ENCODE results near the gene ERC1. TPM values are rescaled to one million over a fixed set of nuclear protein-coding genes. Genes with fewer than 3 reads are reported as not detected.

The ERC1 gene
- total RNA-seq, 5 donors from 2014 or later (not counting 1 experiment from before 2014, with no cell fraction given), result 41.8 to 68.0 (median 46.5) TPM

DNA sequence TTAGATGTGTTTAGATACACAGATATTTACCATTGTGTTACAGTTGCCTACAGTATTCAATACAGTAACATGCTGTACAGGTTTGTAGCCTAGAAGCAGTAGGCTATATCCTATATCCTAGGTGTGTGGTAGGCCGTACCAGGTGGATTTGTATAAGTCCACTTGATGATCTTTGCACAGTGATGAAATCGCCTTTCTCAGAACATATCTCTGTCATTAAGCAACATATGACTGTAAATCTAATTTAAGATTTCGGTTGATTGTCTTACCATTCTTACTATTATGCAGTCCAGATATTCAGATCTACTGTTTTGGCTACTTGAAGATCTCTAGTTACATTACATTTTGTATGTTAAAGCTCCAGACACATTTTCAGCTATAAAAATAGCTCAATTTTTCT, 39.8 kb downstream of the ERC1 start:
- Mint-ChIP-seq H3K9me3 (no peaks in the 10 kb centered on the region), H3K36me3 (peaks cover 47% of the 10 kb centered on the region), H3K4me3 (no peak overlapping the region), H3K4me1 (peaks cover 6 to 9% (median 9%) of the 10 kb centered on the region in 3 donors), H3K27me3 (no peaks in the 10 kb centered on the region), H3K27ac (no peak overlapping the region)
- no peaks in the 10 kb centered on the region for H3K27me3 ChIP-seq (replicated peaks in 1 of 2; ENCODE audit: control insufficient read depth in 2 of 2, extremely low read depth in 1 of 2, insufficient read depth in 2 of 2, low read length in 1 of 2)
- ChIA-PET CTCF (interaction anchor here in 1 of 2 donors (0.6 kb wide), 1 partner anchor 30 kb away, joined by 3 read pairs; no protein-coding TSS in a partner anchor), POLR2A (no interaction called here)
- no peak overlapping the region for H3K27ac ChIP-seq (ENCODE audit: low read length)
- H3K9me3 ChIP-seq, result no peaks in the 10 kb centered on the region
- H3K4me1 ChIP-seq (ENCODE audit: control insufficient read depth in 1 of 2, extremely low read depth in 1 of 2, insufficient read depth in 2 of 2, low read length in 2 of 2), result no peaks in the 10 kb centered on the region
- peaks cover 0 to 21% of the 10 kb centered on the region in 2 donors for H3K36me3 ChIP-seq (ENCODE audit: control insufficient read depth in 2 of 2, extremely low read depth in 1 of 2, insufficient read depth in 1 of 2, low read length in 1 of 2)
- ATAC-seq (replicated peaks in 1 of 4) (no peak), DNase-seq (no peak)
- H3K4me3 ChIP-seq (ENCODE audit: control insufficient read depth in 1 of 2, extremely low read depth in 1 of 2, low read length in 1 of 2), result no peak overlapping the region
- no CpG with 5 or more reads among the region's 3 CpGs for WGBS (ENCODE audit: insufficient coverage)

- no peaks in the 10 kb centered on the region for H3K4me1 ChIP-seq (ENCODE audit: control insufficient read depth in 1 of 2, extremely low read depth in 1 of 2, insufficient read depth in 2 of 2, low read length in 2 of 2)
- Mint-ChIP-seq H3K4me3 (no peak overlapping the region), H3K36me3 (peaks cover 35% of the 10 kb centered on the region), H3K9me3 (no peaks in the 10 kb centered on the region), H3K27me3 (no peaks in the 10 kb centered on the region), H3K27ac (no peak overlapping the region), H3K4me1 (peaks cover 0 to 5% (median 3%) of the 10 kb centered on the region in 3 donors)
- H3K9me3 ChIP-seq, result no peaks in the 10 kb centered on the region
- ChIA-PET POLR2A (no interaction called here), CTCF (no interaction called here)
- no peak overlapping the region for H3K27ac ChIP-seq (ENCODE audit: low read length)
- H3K36me3 ChIP-seq (ENCODE audit: control insufficient read depth in 2 of 2, extremely low read depth in 1 of 2, insufficient read depth in 1 of 2, low read length in 1 of 2), result peaks cover 0 to 8% of the 10 kb centered on the region in 2 donors
- no peak overlapping the region for H3K4me3 ChIP-seq (ENCODE audit: control insufficient read depth in 1 of 2, extremely low read depth in 1 of 2, low read length in 1 of 2)
- ATAC-seq (replicated peaks in 1 of 4) (no peak), DNase-seq (no peak)
- no peaks in the 10 kb centered on the region for H3K27me3 ChIP-seq (replicated peaks in 1 of 2; ENCODE audit: control insufficient read depth in 2 of 2, extremely low read depth in 1 of 2, insufficient read depth in 2 of 2, low read length in 1 of 2)
- WGBS (ENCODE audit: insufficient coverage), result no CpG with 5 or more reads among the region's 3 CpGs
These were observed 43.2 kb downstream of the ERC1 start for GRCh38 chr12:1034243-1034642.

DNA sequence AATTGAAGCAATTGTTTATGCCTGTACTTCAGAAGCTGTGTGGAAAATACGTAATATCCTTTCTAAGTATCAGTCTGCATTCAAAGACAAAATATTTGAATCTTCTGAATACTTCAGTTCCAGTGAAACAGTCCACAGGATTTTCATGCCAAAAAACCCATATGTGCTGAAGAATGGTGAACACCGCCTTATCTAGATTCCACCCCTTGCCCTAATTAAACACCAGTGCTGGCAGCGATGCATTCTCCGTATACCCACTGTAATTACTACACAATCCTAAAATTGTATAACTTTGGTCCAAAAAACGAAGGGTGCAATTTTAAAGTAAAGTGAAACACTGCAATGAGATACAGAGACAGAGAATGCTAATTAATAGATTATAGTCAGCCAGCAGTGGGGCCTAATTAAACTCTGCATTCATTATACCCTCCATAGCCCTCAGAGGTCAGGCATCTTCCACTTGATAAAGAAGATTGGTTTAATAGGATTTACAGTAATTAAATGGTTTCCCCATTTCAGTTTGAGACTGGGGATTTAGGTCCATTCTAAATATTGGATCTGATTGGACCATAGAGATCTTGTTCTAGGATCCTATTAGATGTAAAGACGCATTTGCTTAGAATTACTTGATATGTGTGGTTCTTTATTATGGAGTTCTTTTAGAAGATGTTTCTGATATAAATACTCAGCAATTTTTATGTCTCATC, 43.9 kb downstream of the ERC1 start:
- H3K27ac ChIP-seq (ENCODE audit: low read length), result no peak overlapping the region
- H3K9me3 ChIP-seq, result no peaks in the 10 kb centered on the region
- no peak overlapping the region for H3K4me3 ChIP-seq (ENCODE audit: control insufficient read depth in 1 of 2, extremely low read depth in 1 of 2, low read length in 1 of 2)
- Mint-ChIP-seq H3K4me1 (peaks cover 2 to 5% (median 3%) of the 10 kb centered on the region in 3 donors), H3K36me3 (peaks cover 35% of the 10 kb centered on the region), H3K4me3 (no peak overlapping the region), H3K27me3 (no peaks in the 10 kb centered on the region), H3K27ac (no peak overlapping the region), H3K9me3 (no peaks in the 10 kb centered on the region)
- ATAC-seq (replicated peaks in 1 of 4) (no peak), DNase-seq (no peak)
- WGBS (ENCODE audit: insufficient coverage), result no CpG with 5 or more reads among the region's 6 CpGs
- ChIA-PET CTCF (interaction anchor here (0.5 to 0.7 kb wide), 2 partner anchors 35 to 579 kb away, joined by 3 to 5 read pairs; no protein-coding TSS in a partner anchor), POLR2A (no interaction called here)
- peaks cover 0 to 5% of the 10 kb centered on the region in 2 donors for H3K36me3 ChIP-seq (ENCODE audit: control insufficient read depth in 2 of 2, extremely low read depth in 1 of 2, insufficient read depth in 1 of 2, low read length in 1 of 2)
- no peaks in the 10 kb centered on the region for H3K27me3 ChIP-seq (replicated peaks in 1 of 2; ENCODE audit: control insufficient read depth in 2 of 2, extremely low read depth in 1 of 2, insufficient read depth in 2 of 2, low read length in 1 of 2)
- H3K4me1 ChIP-seq (ENCODE audit: control insufficient read depth in 1 of 2, extremely low read depth in 1 of 2, insufficient read depth in 2 of 2, low read length in 2 of 2), result no peaks in the 10 kb centered on the region

GRCh38 chr12:1041478-1041877, 50.5 kb downstream of the ERC1 start:
- DNase-seq (no peak), ATAC-seq (replicated peaks in 1 of 4) (no peak)
- Histone ChIP-seq H3K9me3 (no peaks in the 10 kb centered on the region), H3K4me1 (ENCODE audit: control insufficient read depth in 1 of 2, extremely low read depth in 1 of 2, insufficient read depth in 2 of 2, low read length in 2 of 2) (no peaks in the 10 kb centered on the region), H3K4me3 (ENCODE audit: control insufficient read depth in 1 of 2, extremely low read depth in 1 of 2, low read length in 1 of 2) (no peak overlapping the region), H3K36me3 (ENCODE audit: control insufficient read depth in 2 of 2, extremely low read depth in 1 of 2, insufficient read depth in 1 of 2, low read length in 1 of 2) (no peaks in the 10 kb centered on the region), H3K27me3 (replicated peaks in 1 of 2; ENCODE audit: control insufficient read depth in 2 of 2, extremely low read depth in 1 of 2, insufficient read depth in 2 of 2, low read length in 1 of 2) (no peaks in the 10 kb centered on the region), H3K27ac (ENCODE audit: low read length) (no peak overlapping the region)
- POLR2A ChIA-PET, result no interaction called here
- Mint-ChIP-seq H3K4me1 (peaks cover 2 to 13% (median 13%) of the 10 kb centered on the region in 3 donors), H3K4me3 (no peak overlapping the region), H3K27me3 (no peaks in the 10 kb centered on the region), H3K36me3 (peaks cover 30% of the 10 kb centered on the region), H3K9me3 (no peaks in the 10 kb centered on the region), H3K27ac (no peak overlapping the region)
- WGBS (ENCODE audit: insufficient coverage), result no CpG with 5 or more reads among the region's 2 CpGs
- CTCF ChIA-PET, result no interaction called here

DNA sequence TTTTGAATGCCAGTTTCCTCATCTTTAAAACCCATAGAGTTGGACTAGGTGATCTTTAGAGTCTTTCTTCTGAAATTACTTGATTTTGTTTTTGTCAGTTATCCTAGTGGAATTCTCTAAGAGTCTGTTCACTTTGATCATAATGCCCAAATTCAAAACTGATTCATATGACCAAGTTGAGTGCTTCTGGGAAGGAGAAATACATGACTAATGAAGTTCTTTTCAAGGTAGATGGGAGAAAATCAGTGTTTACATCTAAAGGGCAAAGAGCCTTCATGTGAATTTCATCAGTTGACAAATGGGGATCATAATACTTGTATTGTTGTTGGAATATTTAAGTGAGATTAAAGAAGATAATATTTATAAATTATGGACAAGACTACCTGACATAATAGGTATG, 53.2 kb downstream of the ERC1 start:
- POLR2A ChIA-PET, result no interaction called here
- no peak overlapping the region for H3K4me3 Mint-ChIP-seq
- peaks cover 13 to 28% (median 26%) of the 10 kb centered on the region in 3 donors for H3K4me1 Mint-ChIP-seq

DNA sequence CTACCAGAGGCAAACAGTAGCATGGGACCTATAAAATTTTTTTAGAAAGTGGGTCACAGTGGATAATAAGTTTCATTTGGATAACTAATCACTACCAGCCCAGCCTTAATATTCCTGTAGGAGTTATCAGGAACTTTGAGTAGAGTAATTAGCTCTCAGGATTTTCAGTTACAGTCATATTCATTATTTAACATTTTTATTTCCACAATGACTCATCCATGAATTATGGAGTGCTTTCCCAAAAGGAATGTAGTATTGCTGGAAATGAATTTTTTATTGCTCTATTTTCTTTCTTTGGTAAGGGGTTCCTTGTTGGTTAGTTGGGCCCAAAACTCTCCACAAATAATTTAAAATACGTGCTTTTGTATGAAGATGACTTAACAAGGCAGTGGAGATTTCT, 53.7 kb downstream of the ERC1 start:
- Histone ChIP-seq H3K9me3 (no peaks in the 10 kb centered on the region), H3K27me3 (replicated peaks in 1 of 2; ENCODE audit: control insufficient read depth in 2 of 2, extremely low read depth in 1 of 2, insufficient read depth in 2 of 2, low read length in 1 of 2) (no peaks in the 10 kb centered on the region), H3K4me3 (ENCODE audit: control insufficient read depth in 1 of 2, extremely low read depth in 1 of 2, low read length in 1 of 2) (no peak overlapping the region), H3K4me1 (ENCODE audit: control insufficient read depth in 1 of 2, extremely low read depth in 1 of 2, insufficient read depth in 2 of 2, low read length in 2 of 2) (peaks cover 0 to 3% of the 10 kb centered on the region in 2 experiments), H3K27ac (ENCODE audit: low read length) (no peak overlapping the region), H3K36me3 (ENCODE audit: control insufficient read depth in 2 of 2, extremely low read depth in 1 of 2, insufficient read depth in 1 of 2, low read length in 1 of 2) (no peaks in the 10 kb centered on the region)
- H3K36me3 Mint-ChIP-seq, result peaks cover 21% of the 10 kb centered on the region
- H3K4me1 Mint-ChIP-seq, result peaks cover 13 to 28% (median 24%) of the 10 kb centered on the region in 3 donors
- DNase-seq, result no peak
- ChIA-PET CTCF (no interaction called here), POLR2A (no interaction called here)
- H3K27ac Mint-ChIP-seq, result no peak overlapping the region
- no CpG with 5 or more reads among the region's 1 CpG for WGBS (ENCODE audit: insufficient coverage)
- no peak for ATAC-seq (replicated peaks in 1 of 4)
- H3K9me3 Mint-ChIP-seq, result no peaks in the 10 kb centered on the region
- H3K27me3 Mint-ChIP-seq, result no peaks in the 10 kb centered on the region
- no peak overlapping the region for H3K4me3 Mint-ChIP-seq

More for the DNA sequence above, 53.2 kb downstream of the ERC1 start:
- H3K36me3 Mint-ChIP-seq, result peaks cover 23% of the 10 kb centered on the region
- no peaks in the 10 kb centered on the region for H3K27me3 ChIP-seq (replicated peaks in 1 of 2; ENCODE audit: control insufficient read depth in 2 of 2, extremely low read depth in 1 of 2, insufficient read depth in 2 of 2, low read length in 1 of 2)
- ATAC-seq (replicated peaks in 1 of 4), result no peak
- H3K27ac Mint-ChIP-seq, result no peak overlapping the region
- H3K9me3 ChIP-seq, result no peaks in the 10 kb centered on the region
- no peaks in the 10 kb centered on the region for H3K36me3 ChIP-seq (ENCODE audit: control insufficient read depth in 2 of 2, extremely low read depth in 1 of 2, insufficient read depth in 1 of 2, low read length in 1 of 2)
- no peak overlapping the region for H3K27ac ChIP-seq (ENCODE audit: low read length)
- H3K4me1 ChIP-seq (ENCODE audit: control insufficient read depth in 1 of 2, extremely low read depth in 1 of 2, insufficient read depth in 2 of 2, low read length in 2 of 2), result peaks cover 0 to 3% of the 10 kb centered on the region in 2 experiments
- CTCF ChIA-PET, result no interaction called here
- H3K27me3 Mint-ChIP-seq, result no peaks in the 10 kb centered on the region
- no peak overlapping the region for H3K4me3 ChIP-seq (ENCODE audit: control insufficient read depth in 1 of 2, extremely low read depth in 1 of 2, low read length in 1 of 2)
- no peak for DNase-seq
- H3K9me3 Mint-ChIP-seq, result no peaks in the 10 kb centered on the region

All from T-cell (primary cell).